Gastroesophageal sphincter (tissue), 4 donors: ENCODE data around the gene SPRR1B. TPM values are rescaled to one million over a fixed set of nuclear protein-coding genes. Genes with fewer than 3 reads are reported as not detected.

ENCODE experiments used
- ATAC-seq: fragments of 150-250 bp; one replicate; pipeline ENCODE4 v1.9.1; 2016; ENCODE audit warnings: mild to moderate bottlenecking, moderate library complexity
- H3K27ac ChIP-seq, 4 donors: fragments of 200-600 bp; sonication (generic) in 3 of 4; 1 replicate in 3 of 4; 2 replicates in 1 of 4; pipeline ENCODE4 v1.5.1; 2016 to 2019
- H3K27me3 ChIP-seq: fragments of 200-600 bp; sonication (generic); one replicate; pipeline ENCODE4 v1.5.1; 2019
- H3K36me3 ChIP-seq, 2 donors: fragments of 200-600 bp; sonication (generic); one replicate each; pipeline ENCODE4 v1.5.1; 2019; ENCODE audit warnings: control low read depth in 1 of 2
- H3K4me1 ChIP-seq, 3 donors: fragments of 200-600 bp; sonication (generic); 1 replicate in 2 of 3; 2 replicates in 1 of 3; pipeline ENCODE4 v1.5.1; 2016 to 2019; ENCODE audit warnings: control low read depth in 2 of 3
- H3K4me3 ChIP-seq, 2 donors: fragments of 200-600 bp; sonication (generic); one replicate each; pipeline ENCODE4 v1.5.1; 2019; ENCODE audit warnings: mild to moderate bottlenecking in 1 of 2, moderate library complexity in 1 of 2
- H3K9me3 ChIP-seq, 3 donors: fragments of 200-600 bp; sonication (generic); one replicate each; pipeline ENCODE4 v1.5.1; 2017 to 2019; ENCODE audit warnings: control low read depth in 2 of 3
- CTCF ChIP-seq, 4 experiments: fragments of 200-600 bp in 2 of 4; fragments of 450-650 bp in 2 of 4; sonication (generic) in 1 of 4; IDR thresholded peaks; one replicate each; pipeline ENCODE4 v1.5.1; 2017 to 2019; ENCODE audit warnings: antibody characterized with exemption in 4 of 4, mild to moderate bottlenecking in 2 of 4, moderate library complexity in 2 of 4
- EP300 ChIP-seq: sonication (generic); formaldehyde crosslinking; IDR thresholded peaks from one replicate; pipeline ENCODE4 v1.6.1; 2017; ENCODE audit warnings: antibody characterized with exemption, mild to moderate bottlenecking
- POLR2A ChIP-seq, 2 donors: fragments of 450-650 bp; IDR thresholded peaks; one replicate each; pipeline ENCODE4 v1.6.1; 2017; ENCODE audit warnings: antibody characterized with exemption in 2 of 2, mild to moderate bottlenecking in 2 of 2, moderate library complexity in 1 of 2
- POLR2AphosphoS5 ChIP-seq: sonication (generic); formaldehyde crosslinking; IDR thresholded peaks from one replicate; pipeline ENCODE4 v1.6.1; 2017; ENCODE audit warnings: antibody characterized with exemption
- WGBS, 2 donors: methylation state at CpG; one replicate each; pipeline ENCODE4 v1.1.5; 2018; ENCODE audit warnings: low coverage in 1 of 2; 5-methylcytosine and 5-hydroxymethylcytosine counted together
- total RNA-seq, 4 donors: library from RNA; depleted of rRNA; stranded (reverse); fragments of >200 nt; gene quantifications; one replicate each; pipeline ENCODE4 v1.1.0, GENCODE V29; 2016

SPRR1B gene
- total RNA-seq, 4 donors from 2014 or later = 15.1 to 30.0 TPM; not detected in 2

GRCh38 chr1:152993186-152993585, 37.8 kb upstream of the SPRR1B start:
- Histone ChIP-seq H3K4me1 (no peaks in the 10 kb centered on the region), H3K36me3 (no peaks in the 10 kb centered on the region), H3K9me3 (peaks cover 0 to 18% (median 0%) of the 10 kb centered on the region in 3 donors), H3K27me3 (no peaks in the 10 kb centered on the region), H3K27ac (no peak overlapping the region), H3K4me3 (no peak overlapping the region)
- TF ChIP-seq CTCF (IDR thresholded peaks at IDR 0.05) (no peak), POLR2AphosphoS5 (no peak), EP300 (no peak), POLR2A (IDR thresholded peaks at IDR 0.05) (no peak)
- no peak for ATAC-seq
- WGBS, 2 donors = 67 to 86% methylated on average over 1 to 3 of the region's 6 CpGs

- Histone ChIP-seq H3K27ac (no peak overlapping the region), H3K36me3 (no peaks in the 10 kb centered on the region), H3K4me3 (no peak overlapping the region), H3K9me3 (peaks cover 0 to 18% (median 0%) of the 10 kb centered on the region in 3 donors), H3K27me3 (no peaks in the 10 kb centered on the region), H3K4me1 (no peaks in the 10 kb centered on the region)
- 35 to 41% methylated on average over 1 of the region's 1 CpG for WGBS, 2 donors
- no peak for TF ChIP-seq POLR2A (IDR thresholded peaks at IDR 0.05)
- TF ChIP-seq EP300 = no peak
- no peak for TF ChIP-seq POLR2AphosphoS5
- TF ChIP-seq CTCF (IDR thresholded peaks at IDR 0.05) = no peak
- ATAC-seq = no peak
Measured at GRCh38 chr1:152995842-152996241, 35.2 kb upstream of the SPRR1B start.

- TF ChIP-seq CTCF (IDR thresholded peaks at IDR 0.05) = no peak
- no peak for TF ChIP-seq POLR2A (IDR thresholded peaks at IDR 0.05)
- no peak for TF ChIP-seq POLR2AphosphoS5
- no peak for TF ChIP-seq EP300
- Histone ChIP-seq H3K9me3 (peaks cover 0 to 18% (median 0%) of the 10 kb centered on the region in 3 donors), H3K4me3 (no peak overlapping the region), H3K4me1 (no peaks in the 10 kb centered on the region), H3K36me3 (no peaks in the 10 kb centered on the region), H3K27ac (no peak overlapping the region), H3K27me3 (no peaks in the 10 kb centered on the region)
- 36 to 38% methylated on average over 4 to 5 of the region's 5 CpGs for WGBS, 2 donors
- no peak for ATAC-seq
Measured at GRCh38 chr1:152996633-152997400, 34.2 kb upstream of the SPRR1B start.

- Histone ChIP-seq H3K9me3 (peaks cover 0 to 18% (median 0%) of the 10 kb centered on the region in 3 donors), H3K36me3 (no peaks in the 10 kb centered on the region), H3K27ac (no peak overlapping the region), H3K4me3 (no peak overlapping the region), H3K27me3 (no peaks in the 10 kb centered on the region), H3K4me1 (no peaks in the 10 kb centered on the region)
- WGBS, 2 donors = 38 to 48% methylated on average over 4 to 7 of the region's 7 CpGs
- TF ChIP-seq EP300 (no peak), POLR2A (IDR thresholded peaks at IDR 0.05) (no peak), CTCF (IDR thresholded peaks at IDR 0.05) (no peak), POLR2AphosphoS5 (no peak)
- no peak for ATAC-seq
Measured at GRCh38 chr1:152997901-152998300, 33.1 kb upstream of the SPRR1B start.

- WGBS, 2 donors = 77 to 100% methylated on average over 2 to 4 of the region's 4 CpGs
- Histone ChIP-seq H3K4me3 (no peak overlapping the region), H3K36me3 (no peaks in the 10 kb centered on the region), H3K9me3 (peaks cover 0 to 18% (median 0%) of the 10 kb centered on the region in 3 donors), H3K27ac (no peak overlapping the region), H3K4me1 (no peaks in the 10 kb centered on the region), H3K27me3 (no peaks in the 10 kb centered on the region)
- no peak for TF ChIP-seq CTCF (IDR thresholded peaks at IDR 0.05)
- TF ChIP-seq POLR2AphosphoS5 = no peak
- no peak for TF ChIP-seq POLR2A (IDR thresholded peaks at IDR 0.05)
- TF ChIP-seq EP300 = no peak
- no peak for ATAC-seq
Measured at GRCh38 chr1:152998476-152998875, 32.5 kb upstream of the SPRR1B start.
